ENCODE results near the gene PRKG1.

GRCh38 chr10:51198170-51198569, 123.9 kb downstream of the PRKG1 start:
- no peak for TF ChIP-seq CEBPB (IDR thresholded peaks at IDR 0.05)
- no peak for TF ChIP-seq EP300 (IDR thresholded peaks at IDR 0.05; ENCODE audit: borderline replicate concordance)
- no peak for TF ChIP-seq CREB1 (IDR thresholded peaks at IDR 0.05; ENCODE audit: low read depth)
- TF ChIP-seq FOXM1 (IDR thresholded peaks at IDR 0.05; ENCODE audit: borderline replicate concordance, low read depth), result no peak
- no peak for TF ChIP-seq NFIC (IDR thresholded peaks at IDR 0.05)
- no peak for TF ChIP-seq TEAD4 (IDR thresholded peaks at IDR 0.05)
- no peak for TF ChIP-seq YY1 (IDR thresholded peaks at IDR 0.05; ENCODE audit: low read depth)
- no peak for TF ChIP-seq REST (IDR thresholded peaks at IDR 0.05; ENCODE audit: low read depth)
- no peak for TF ChIP-seq EGR1 (IDR thresholded peaks at IDR 0.05)
- TF ChIP-seq USF1 (IDR thresholded peaks at IDR 0.05), result no peak
- TF ChIP-seq RAD21 (IDR thresholded peaks at IDR 0.05; ENCODE audit: low read depth), result no peak
- TF ChIP-seq TAF1 (IDR thresholded peaks at IDR 0.05; ENCODE audit: low read depth), result no peak

Measured in Ishikawa (cell line).